Measurements from ENCODE around the gene HDHD5. TPM values are rescaled to one million over a fixed set of nuclear protein-coding genes. Genes with fewer than 3 reads are reported as not detected.

Gene HDHD5
- total and polyA plus RNA-seq, 4 donors = 13.2 to 46.1 (median 35.9) TPM

DNA sequence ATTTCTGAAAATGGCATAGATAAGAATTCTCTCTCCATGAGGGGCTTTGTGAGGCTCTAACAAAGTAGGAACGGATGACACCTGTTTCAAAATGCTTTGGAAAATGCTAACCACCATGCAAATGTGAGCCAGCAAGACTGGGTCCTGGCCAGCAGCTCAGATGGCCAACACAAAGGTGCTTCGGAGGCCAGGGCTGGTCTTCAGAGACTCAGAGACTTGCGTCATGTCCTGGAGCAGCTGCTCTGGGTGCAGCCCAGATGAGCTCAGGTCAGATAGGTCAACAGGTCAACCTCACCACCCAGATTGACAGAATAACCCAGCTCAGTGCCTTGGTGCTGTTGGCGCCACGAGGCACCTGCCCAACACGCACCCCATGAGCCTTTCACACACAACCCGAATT lies 25.9 kb downstream of the HDHD5 start (continued):
- TF ChIP-seq, protein P1, sequence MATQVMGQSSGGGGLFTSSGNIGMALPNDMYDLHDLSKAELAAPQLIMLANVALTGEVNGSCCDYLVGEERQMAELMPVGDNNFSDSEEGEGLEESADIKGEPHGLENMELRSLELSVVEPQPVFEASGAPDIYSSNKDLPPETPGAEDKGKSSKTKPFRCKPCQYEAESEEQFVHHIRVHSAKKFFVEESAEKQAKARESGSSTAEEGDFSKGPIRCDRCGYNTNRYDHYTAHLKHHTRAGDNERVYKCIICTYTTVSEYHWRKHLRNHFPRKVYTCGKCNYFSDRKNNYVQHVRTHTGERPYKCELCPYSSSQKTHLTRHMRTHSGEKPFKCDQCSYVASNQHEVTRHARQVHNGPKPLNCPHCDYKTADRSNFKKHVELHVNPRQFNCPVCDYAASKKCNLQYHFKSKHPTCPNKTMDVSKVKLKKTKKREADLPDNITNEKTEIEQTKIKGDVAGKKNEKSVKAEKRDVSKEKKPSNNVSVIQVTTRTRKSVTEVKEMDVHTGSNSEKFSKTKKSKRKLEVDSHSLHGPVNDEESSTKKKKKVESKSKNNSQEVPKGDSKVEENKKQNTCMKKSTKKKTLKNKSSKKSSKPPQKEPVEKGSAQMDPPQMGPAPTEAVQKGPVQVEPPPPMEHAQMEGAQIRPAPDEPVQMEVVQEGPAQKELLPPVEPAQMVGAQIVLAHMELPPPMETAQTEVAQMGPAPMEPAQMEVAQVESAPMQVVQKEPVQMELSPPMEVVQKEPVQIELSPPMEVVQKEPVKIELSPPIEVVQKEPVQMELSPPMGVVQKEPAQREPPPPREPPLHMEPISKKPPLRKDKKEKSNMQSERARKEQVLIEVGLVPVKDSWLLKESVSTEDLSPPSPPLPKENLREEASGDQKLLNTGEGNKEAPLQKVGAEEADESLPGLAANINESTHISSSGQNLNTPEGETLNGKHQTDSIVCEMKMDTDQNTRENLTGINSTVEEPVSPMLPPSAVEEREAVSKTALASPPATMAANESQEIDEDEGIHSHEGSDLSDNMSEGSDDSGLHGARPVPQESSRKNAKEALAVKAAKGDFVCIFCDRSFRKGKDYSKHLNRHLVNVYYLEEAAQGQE (IDR thresholded peaks at IDR 0.05) = no peak
- TF ChIP-seq GABPA (IDR thresholded peaks at IDR 0.05 in 1 of 2, conservative IDR thresholded peaks at IDR 0.05 in 1 of 2) (no peak), HNF4A (conservative IDR thresholded peaks at IDR 0.05) (no peak)

DNA sequence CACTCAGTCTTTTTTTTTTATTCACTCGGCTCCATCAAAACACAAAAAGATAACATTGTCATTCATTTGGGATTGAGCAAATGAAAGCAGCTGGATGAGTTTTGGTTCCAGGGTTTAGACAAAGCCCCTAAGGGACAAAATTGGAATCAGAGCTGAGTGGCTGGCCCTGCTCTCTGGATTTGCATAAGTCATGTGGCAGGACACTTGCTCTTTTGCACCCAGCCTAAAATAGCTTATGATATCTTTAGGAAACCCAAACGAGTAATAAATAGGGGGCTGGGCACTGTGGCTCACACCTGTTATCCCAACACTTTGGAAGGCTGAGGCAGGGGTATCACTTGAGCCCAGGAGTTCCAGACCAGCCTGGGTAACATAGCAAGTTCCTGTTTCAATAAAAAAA lies 27.0 kb downstream of the HDHD5 start:
- Histone ChIP-seq H3K9me3 (ENCODE audit: control insufficient read depth in 4 of 4, low read length in 3 of 4) (no peaks in the 10 kb centered on the region), H3K4me1 (ENCODE audit: control insufficient read depth in 4 of 4, insufficient read depth in 4 of 4, low read length in 3 of 4) (no peaks in the 10 kb centered on the region), H3K27me3 (ENCODE audit: control insufficient read depth in 4 of 4, insufficient read depth in 4 of 4, low read length in 3 of 4) (no peaks in the 10 kb centered on the region), H3K27ac (ENCODE audit: low read depth in 1 of 2, low read length in 2 of 2) (no peak overlapping the region), H3K4me3 (ENCODE audit: low read depth in 1 of 3, low read length in 3 of 3) (no peak overlapping the region), H3K9ac (ENCODE audit: low read depth in 1 of 2, low read length in 2 of 2) (no peak overlapping the region), H3K36me3 (ENCODE audit: control insufficient read depth in 4 of 4, insufficient read depth in 3 of 4, low read depth in 1 of 4, low read length in 3 of 4) (peaks cover 0 to 4% (median 3%) of the 10 kb centered on the region in 4 donors)
- no peak for TF ChIP-seq EGR1 (IDR thresholded peaks at IDR 0.05; ENCODE audit: low read depth in 2 of 2)
- no peak for TF ChIP-seq FOXA2 (IDR thresholded peaks at IDR 0.05)
- no peak for TF ChIP-seq TAF1 (conservative IDR thresholded peaks at IDR 0.05)
- no peak for TF ChIP-seq YY1 (IDR thresholded peaks at IDR 0.05)
- 49% methylated on average over 2 of the region's 2 CpGs for WGBS
- no peak for DNase-seq (ENCODE audit: low spot score)

DNA sequence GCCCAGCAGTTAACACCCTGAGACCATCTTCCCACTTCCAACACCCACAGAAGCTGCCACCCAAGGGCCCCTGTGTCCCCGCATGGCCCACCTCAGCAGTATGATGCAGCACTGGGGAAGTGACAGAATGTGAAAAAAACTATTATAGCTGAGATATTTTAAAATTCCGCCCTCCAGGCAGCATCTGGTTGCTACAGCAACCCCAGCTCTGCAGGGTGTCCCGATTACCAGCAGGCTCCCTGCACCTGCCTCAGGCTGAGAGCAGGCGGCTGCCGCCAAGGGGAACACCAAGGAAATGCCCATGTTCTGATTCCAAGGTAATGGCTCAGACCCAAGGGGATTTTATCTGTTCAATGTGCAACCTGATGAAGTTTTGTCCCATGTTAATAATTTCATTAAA lies 27.4 kb downstream of the HDHD5 start:
- no peaks in the 10 kb centered on the region for H3K4me1 ChIP-seq (ENCODE audit: control insufficient read depth in 4 of 4, insufficient read depth in 4 of 4, low read length in 3 of 4)
- no peak overlapping the region for H3K9ac ChIP-seq (ENCODE audit: low read depth in 1 of 2, low read length in 2 of 2)
- 64% methylated on average over 5 of the region's 5 CpGs for whole genome bisulfite sequencing
- H3K9me3 ChIP-seq (ENCODE audit: control insufficient read depth in 4 of 4, low read length in 3 of 4) = no peaks in the 10 kb centered on the region
- H3K36me3 ChIP-seq (ENCODE audit: control insufficient read depth in 4 of 4, insufficient read depth in 3 of 4, low read depth in 1 of 4, low read length in 3 of 4) = peaks cover 0 to 3% (median 0%) of the 10 kb centered on the region in 4 donors
- no peak overlapping the region for H3K27ac ChIP-seq (ENCODE audit: low read depth in 1 of 2, low read length in 2 of 2)
- DNase-seq (ENCODE audit: low spot score) = no peak
- H3K4me3 ChIP-seq (ENCODE audit: low read depth in 1 of 3, low read length in 3 of 3) = no peak overlapping the region
- TF ChIP-seq FOXA1 (IDR thresholded peaks at IDR 0.05) (no peak), ATF3 (IDR thresholded peaks at IDR 0.05) (no peak), HNF4A (conservative IDR thresholded peaks at IDR 0.05) (no peak), ZBTB33 (IDR thresholded peaks at IDR 0.05) (no peak), RXRA (IDR thresholded peaks at IDR 0.05) (no peak), HNF4G (IDR thresholded peaks at IDR 0.05) (no peak), SP1 (IDR thresholded peaks at IDR 0.05) (no peak), EGR1 (IDR thresholded peaks at IDR 0.05; ENCODE audit: low read depth in 2 of 2) (no peak), FOXA2 (IDR thresholded peaks at IDR 0.05) (no peak), RAD21 (IDR thresholded peaks at IDR 0.05) (no peak), YY1 (IDR thresholded peaks at IDR 0.05) (no peak), GABPA (IDR thresholded peaks at IDR 0.05 in 1 of 2, conservative IDR thresholded peaks at IDR 0.05 in 1 of 2) (no peak), TAF1 (conservative IDR thresholded peaks at IDR 0.05) (no peak), NR2F2 (IDR thresholded peaks at IDR 0.05) (no peak), JUND (IDR thresholded peaks at IDR 0.05) (no peak)
- TF ChIP-seq, protein P2, sequence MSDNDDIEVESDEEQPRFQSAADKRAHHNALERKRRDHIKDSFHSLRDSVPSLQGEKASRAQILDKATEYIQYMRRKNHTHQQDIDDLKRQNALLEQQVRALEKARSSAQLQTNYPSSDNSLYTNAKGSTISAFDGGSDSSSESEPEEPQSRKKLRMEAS (IDR thresholded peaks at IDR 0.05) = no peak
- TF ChIP-seq, protein P3, sequence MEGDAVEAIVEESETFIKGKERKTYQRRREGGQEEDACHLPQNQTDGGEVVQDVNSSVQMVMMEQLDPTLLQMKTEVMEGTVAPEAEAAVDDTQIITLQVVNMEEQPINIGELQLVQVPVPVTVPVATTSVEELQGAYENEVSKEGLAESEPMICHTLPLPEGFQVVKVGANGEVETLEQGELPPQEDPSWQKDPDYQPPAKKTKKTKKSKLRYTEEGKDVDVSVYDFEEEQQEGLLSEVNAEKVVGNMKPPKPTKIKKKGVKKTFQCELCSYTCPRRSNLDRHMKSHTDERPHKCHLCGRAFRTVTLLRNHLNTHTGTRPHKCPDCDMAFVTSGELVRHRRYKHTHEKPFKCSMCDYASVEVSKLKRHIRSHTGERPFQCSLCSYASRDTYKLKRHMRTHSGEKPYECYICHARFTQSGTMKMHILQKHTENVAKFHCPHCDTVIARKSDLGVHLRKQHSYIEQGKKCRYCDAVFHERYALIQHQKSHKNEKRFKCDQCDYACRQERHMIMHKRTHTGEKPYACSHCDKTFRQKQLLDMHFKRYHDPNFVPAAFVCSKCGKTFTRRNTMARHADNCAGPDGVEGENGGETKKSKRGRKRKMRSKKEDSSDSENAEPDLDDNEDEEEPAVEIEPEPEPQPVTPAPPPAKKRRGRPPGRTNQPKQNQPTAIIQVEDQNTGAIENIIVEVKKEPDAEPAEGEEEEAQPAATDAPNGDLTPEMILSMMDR (IDR thresholded peaks at IDR 0.05; ENCODE audit: low read depth, low read length, missing input control) = no peak
- TF ChIP-seq, protein P1 (IDR thresholded peaks at IDR 0.05) = no peak
- no peaks in the 10 kb centered on the region for H3K27me3 ChIP-seq (ENCODE audit: control insufficient read depth in 4 of 4, insufficient read depth in 4 of 4, low read length in 3 of 4)

Measured in liver (tissue), 9 donors.